Jurkat, Clone E6-1 (cell line): ENCODE results near the gene CHRM3.

Experiments used
- DNase-seq: peaks from one replicate; pipeline ENCODE4 v3.0.0-alpha.2; 2011; ENCODE audit warnings: low read depth, low spot score
- H3K4me3 ChIP-seq: 2 replicates; pipeline ENCODE4 v1.5.1; 2011; ENCODE audit warnings: mild to moderate bottlenecking, low read length, control low read depth, moderate library complexity

The CHRM3 gene

GRCh38 chr1:239389703-239390102 lies 3.3 kb downstream of the CHRM3 start:
- DNase-seq: no peak
- H3K4me3 ChIP-seq: no peak overlapping the region

- peak; percentile 12 for DNase-seq
- H3K4me3 ChIP-seq: no peak overlapping the region
These were observed 5.9 kb downstream of the CHRM3 start for GRCh38 chr1:239392271-239392670.

GRCh38 chr1:239394107-239394506 lies 7.7 kb downstream of the CHRM3 start:
- no peak for DNase-seq
- H3K4me3 ChIP-seq: no peak overlapping the region

- H3K4me3 ChIP-seq: no peak overlapping the region
- no peak for DNase-seq
These were observed 27.5 kb downstream of the CHRM3 start for GRCh38 chr1:239413916-239414315.

GRCh38 chr1:239417221-239417620 lies 30.9 kb downstream of the CHRM3 start:
- no peak overlapping the region for H3K4me3 ChIP-seq
- DNase-seq: no peak

GRCh38 chr1:239417986-239418640 lies 31.7 kb downstream of the CHRM3 start:
- H3K4me3 ChIP-seq: no peak overlapping the region
- no peak for DNase-seq

GRCh38 chr1:239418681-239419080 lies 32.3 kb downstream of the CHRM3 start:
- no peak overlapping the region for H3K4me3 ChIP-seq
- DNase-seq: no peak

GRCh38 chr1:239421811-239422210 lies 35.4 kb downstream of the CHRM3 start:
- DNase-seq: no peak
- no peak overlapping the region for H3K4me3 ChIP-seq

GRCh38 chr1:239422818-239423217 lies 36.5 kb downstream of the CHRM3 start:
- no peak for DNase-seq
- H3K4me3 ChIP-seq: no peak overlapping the region

GRCh38 chr1:239426821-239427475 lies 40.6 kb downstream of the CHRM3 start:
- no peak for DNase-seq
- H3K4me3 ChIP-seq: no peak overlapping the region

- H3K4me3 ChIP-seq: no peak overlapping the region
- no peak for DNase-seq
These were observed 41.3 kb downstream of the CHRM3 start for GRCh38 chr1:239427712-239428111.

- no peak overlapping the region for H3K4me3 ChIP-seq
- DNase-seq: no peak
These were observed 41.8 kb downstream of the CHRM3 start for GRCh38 chr1:239428120-239428710.

- DNase-seq: no peak
- H3K4me3 ChIP-seq: no peak overlapping the region
These were observed 42.8 kb downstream of the CHRM3 start for GRCh38 chr1:239429163-239429562.

GRCh38 chr1:239432255-239432654 lies 45.9 kb downstream of the CHRM3 start:
- DNase-seq: no peak
- H3K4me3 ChIP-seq: no peak overlapping the region

- no peak for DNase-seq
- H3K4me3 ChIP-seq: no peak overlapping the region
These were observed 47.8 kb downstream of the CHRM3 start for GRCh38 chr1:239434181-239434580.
